Measurements from ENCODE around the gene PACRG. TPM values are rescaled to one million over a fixed set of nuclear protein-coding genes. Genes with fewer than 3 reads are reported as not detected.

The PACRG gene
- total and polyA plus RNA-seq, 2 experiments from 2014 or later, result 0.17 to 0.68 TPM

- TF ChIP-seq REST (IDR thresholded peaks at IDR 0.05; ENCODE audit: unreplicated experiment) (no peak), STAT1 (IDR thresholded peaks at IDR 0.05; ENCODE audit: unreplicated experiment) (no peak), ZNF114 (CRISPR knock-in tag; IDR thresholded peaks at IDR 0.05) (no peak), ETS1 (IDR thresholded peaks at IDR 0.05) (no peak), NANOG (IDR thresholded peaks at IDR 0.05; ENCODE audit: borderline replicate concordance) (no peak), EZH2 (IDR thresholded peaks at IDR 0.05; ENCODE audit: low read depth, unreplicated experiment) (no peak)
Measured at GRCh38 chr6:163048345-163048744, 320.6 kb downstream of the PACRG start (continued).

GRCh38 chr6:163053667-163054344 lies 326.0 kb downstream of the PACRG start:
- no peak for ATAC-seq
- Mint-ChIP-seq H3K27me3 (ENCODE audit: insufficient read depth, low read depth, poor library complexity) (no peaks in the 10 kb centered on the region), H3K9me3 (peaks cover 9% of the 10 kb centered on the region; the same call in 2 of the 3 replicates), H3K4me3 (no peak overlapping the region), H3K36me3 (ENCODE audit: low read depth) (peaks cover 3% of the 10 kb centered on the region; the same call in 2 of the 3 replicates), H3K27ac (no peak overlapping the region), H3K4me1 (no peaks in the 10 kb centered on the region)
- no peaks in the 10 kb centered on the region for H3K79me2 ChIP-seq (replicated peaks; ENCODE audit: insufficient read depth)
- no peaks in the 10 kb centered on the region for H3F3A ChIP-seq (replicated peaks; ENCODE audit: low read depth)
- H3K4me1 ChIP-seq (ENCODE audit: insufficient read depth), result no peaks in the 10 kb centered on the region
- no peak overlapping the region for H3K4me2 ChIP-seq
- no peak overlapping the region for H3K4me3 ChIP-seq
- no peaks in the 10 kb centered on the region for H3K36me3 ChIP-seq (ENCODE audit: insufficient read depth)
- DNase-seq (ENCODE audit: low spot score), result no peak
- no peaks in the 10 kb centered on the region for H4K20me1 ChIP-seq (replicated peaks; ENCODE audit: insufficient read depth)
- H3K27ac ChIP-seq (ENCODE audit: low read depth), result no peak overlapping the region
- peak overlapping the region; percentile 29; the same call in 1 of the 2 replicates for H2AFZ ChIP-seq
- no peaks in the 10 kb centered on the region for H3K9me2 ChIP-seq (ENCODE audit: insufficient read depth)
- no peaks in the 10 kb centered on the region for H3K27me3 ChIP-seq (ENCODE audit: insufficient read depth)
- no peak for TF ChIP-seq JUNB (IDR thresholded peaks at IDR 0.05; ENCODE audit: unreplicated experiment)
- no peak for TF ChIP-seq POLR2AphosphoS5 (IDR thresholded peaks at IDR 0.05; ENCODE audit: low read depth)
- TF ChIP-seq ZNF462 (CRISPR knock-in tag; IDR thresholded peaks at IDR 0.05), result no peak
